Stomach (tissue), 4 donors: ENCODE results near the gene PEAK3.

Experiments
- CTCF ChIP-seq, 7 experiments: fragments of 450-650 bp in 4 of 7; fragments of 200-600 bp in 3 of 7; sonication (generic) in 3 of 7; IDR thresholded peaks; one replicate each; pipeline ENCODE4 v1.5.1; 2016 to 2019; ENCODE audit warnings: antibody characterized with exemption in 7 of 7, control low read depth in 2 of 7, mild to moderate bottlenecking in 1 of 7
- POLR2A ChIP-seq, 4 donors: fragments of 450-650 bp; IDR thresholded peaks; one replicate each; pipeline ENCODE4 v1.6.1; 2016; ENCODE audit warnings: antibody characterized with exemption in 4 of 4, control low read depth in 2 of 4, mild to moderate bottlenecking in 1 of 4, moderate library complexity in 1 of 4
- POLR2AphosphoS5 ChIP-seq, 3 donors: sonication (generic); formaldehyde crosslinking; IDR thresholded peaks; one replicate each; pipeline ENCODE4 v1.6.1; 2016; ENCODE audit warnings: antibody characterized with exemption in 3 of 3

GRCh38 chr19:2325281-2326046 lies 43.5 kb upstream of the PEAK3 start:
- TF ChIP-seq CTCF (IDR thresholded peaks at IDR 0.05) (no peak), POLR2A (IDR thresholded peaks at IDR 0.05) (no peak), POLR2AphosphoS5 (IDR thresholded peaks at IDR 0.05) (no peak)
